Measurements from ENCODE around the gene DOCK9. TPM values are rescaled to one million over a fixed set of nuclear protein-coding genes. Genes with fewer than 3 reads are reported as not detected.

The DOCK9 gene
- total RNA-seq, 6 experiments from 2014 or later: 16.5 to 24.3 (median 18.1) TPM

- DNase-seq (no peak), ATAC-seq (no peak)
- TF ChIP-seq CTCF (IDR thresholded peaks at IDR 0.05): no peak
- peaks cover 0 to 2% (median 0%) of the 10 kb centered on the region in 4 donors for H3K36me3 ChIP-seq
- no peaks in the 10 kb centered on the region for H3K27me3 ChIP-seq
- no peaks in the 10 kb centered on the region for H3K9me3 ChIP-seq
- H3K27ac ChIP-seq: no peak overlapping the region
- no peak overlapping the region for H3K4me3 ChIP-seq
- intact Hi-C loops (cut with DNase I): no loop called here
- WGBS (ENCODE audit: insufficient coverage, low coverage, low lambda C conversion rate, missing lambda C conversion rate): no CpG with 5 or more reads among the region's 5 CpGs
- H3K4me1 ChIP-seq: peaks cover 0 to 7% (median 3%) of the 10 kb centered on the region in 4 donors
Measured at GRCh38 chr13:98921786-98922185, 56.1 kb downstream of the DOCK9 start.

DNA sequence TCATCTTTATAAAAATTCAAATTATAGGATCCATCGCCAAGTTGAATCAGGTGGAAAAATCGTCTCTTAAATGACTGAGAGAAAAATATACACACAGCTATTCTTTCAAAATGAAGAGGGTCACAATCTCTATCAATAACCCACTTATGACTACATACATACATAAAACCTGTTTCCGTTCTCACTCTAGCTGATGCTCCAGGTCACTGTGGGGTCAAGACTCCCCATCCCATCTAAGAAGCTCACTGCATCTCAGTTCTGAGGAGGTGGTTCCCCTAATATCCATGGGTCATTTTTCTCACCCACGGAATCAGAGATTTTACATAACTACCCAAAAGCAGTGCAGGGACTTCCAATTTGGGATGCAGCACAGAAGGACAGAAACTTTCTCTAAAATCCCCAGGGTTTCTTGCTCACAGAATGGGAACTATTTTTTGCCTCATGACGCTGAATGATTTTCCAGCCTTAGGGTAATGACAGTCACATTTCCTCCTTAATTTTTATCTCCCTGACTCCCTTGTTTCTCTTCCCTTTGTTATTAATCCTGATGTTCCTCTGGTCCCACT, 56.8 kb downstream of the DOCK9 start:
- Histone ChIP-seq H3K36me3 (peaks cover 0 to 2% (median 0%) of the 10 kb centered on the region in 4 donors), H3K27me3 (no peaks in the 10 kb centered on the region)
- intact Hi-C loops (cut with DNase I): no loop called here

DNA sequence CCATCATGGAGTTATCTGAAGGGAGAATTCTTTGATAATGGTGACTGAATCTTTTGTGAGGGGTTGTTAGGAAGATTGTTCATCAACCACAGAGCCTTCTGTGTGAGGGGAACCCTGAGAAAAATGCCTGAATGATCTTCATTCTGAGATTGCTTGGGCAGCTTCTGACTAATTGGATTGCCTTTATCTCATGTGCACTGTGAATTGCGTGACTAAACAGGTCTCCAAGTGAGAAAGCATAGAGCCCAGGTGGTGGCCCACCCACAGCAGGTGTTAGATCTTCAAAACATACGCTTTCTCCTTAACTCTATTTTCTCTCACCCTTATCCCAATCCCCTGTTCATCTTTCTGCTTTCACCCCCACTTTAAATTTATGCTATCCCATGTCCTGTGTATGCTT, 58.3 kb downstream of the DOCK9 start:
- H3K4me3 ChIP-seq: no peak overlapping the region
- no peak overlapping the region for H3K27ac ChIP-seq
- no peaks in the 10 kb centered on the region for H3K27me3 ChIP-seq
- H3K4me1 ChIP-seq: peaks cover 0 to 7% (median 3%) of the 10 kb centered on the region in 4 donors
- H3K36me3 ChIP-seq: peaks cover 0 to 2% (median 0%) of the 10 kb centered on the region in 4 donors
- intact Hi-C loops (cut with DNase I): no loop called here
- no peak for DNase-seq
- no peak for ATAC-seq
- 88% methylated on average over 2 of the region's 2 CpGs for WGBS (ENCODE audit: insufficient coverage, low coverage, low lambda C conversion rate, missing lambda C conversion rate)
- H3K9me3 ChIP-seq: no peaks in the 10 kb centered on the region
- TF ChIP-seq CTCF (IDR thresholded peaks at IDR 0.05): no peak
- no peak for TF ChIP-seq POLR2A (IDR thresholded peaks at IDR 0.05)

More for the DNA sequence above, 56.8 kb downstream of the DOCK9 start:
- no peak overlapping the region for H3K4me3 ChIP-seq
- 91% methylated on average over 5 of the region's 5 CpGs for WGBS (ENCODE audit: insufficient coverage, low coverage, low lambda C conversion rate, missing lambda C conversion rate)
- H3K4me1 ChIP-seq: peaks cover 0 to 7% (median 3%) of the 10 kb centered on the region in 4 donors
- DNase-seq (no peak), ATAC-seq (no peak)
- no peak overlapping the region for H3K27ac ChIP-seq
- no peak for TF ChIP-seq CTCF (IDR thresholded peaks at IDR 0.05)
- TF ChIP-seq POLR2A (IDR thresholded peaks at IDR 0.05): no peak
- H3K9me3 ChIP-seq: no peaks in the 10 kb centered on the region

DNA sequence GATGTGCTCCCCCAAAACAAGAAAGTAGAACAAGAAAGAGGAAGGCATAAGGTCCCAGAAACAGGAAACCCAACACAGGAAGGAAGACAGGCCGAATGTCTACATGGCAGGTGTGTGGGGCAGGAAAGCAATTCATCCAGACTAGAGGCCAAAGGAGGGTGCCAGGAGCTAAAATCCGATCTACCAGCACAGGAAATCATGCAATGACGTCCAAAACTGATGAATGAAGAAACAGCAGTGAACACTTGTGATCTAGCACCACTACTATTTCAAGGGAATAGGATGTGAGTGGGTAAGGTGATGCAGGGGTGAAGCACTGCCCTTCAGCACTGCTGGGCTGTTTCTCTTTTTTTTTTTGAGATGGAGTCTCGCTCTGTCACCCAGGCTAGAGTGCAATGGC, 59.1 kb downstream of the DOCK9 start:
- no peak overlapping the region for H3K27ac ChIP-seq
- peaks cover 0 to 2% (median 0%) of the 10 kb centered on the region in 4 donors for H3K36me3 ChIP-seq
- H3K4me1 ChIP-seq: peaks cover 0 to 7% (median 3%) of the 10 kb centered on the region in 4 donors
- H3K27me3 ChIP-seq: no peaks in the 10 kb centered on the region
- 59% methylated on average over 3 of the region's 4 CpGs for WGBS (ENCODE audit: insufficient coverage, low coverage, low lambda C conversion rate, missing lambda C conversion rate)
- ATAC-seq: peak in 1 of 4 donors; percentile 29
- no peak overlapping the region for H3K4me3 ChIP-seq
- no peak for TF ChIP-seq POLR2A (IDR thresholded peaks at IDR 0.05)
- no peak for TF ChIP-seq CTCF (IDR thresholded peaks at IDR 0.05)
- intact Hi-C loops (cut with DNase I): no loop called here
- DNase-seq: no peak
- no peaks in the 10 kb centered on the region for H3K9me3 ChIP-seq

Data from right lobe of liver (tissue), 6 donors.